ENCODE results near the gene SHC2.

- TF ChIP-seq TAF1 (IDR thresholded peaks at IDR 0.05; ENCODE audit: low read depth, low read length): no peak
- TF ChIP-seq POLR2A (IDR thresholded peaks at IDR 0.05; ENCODE audit: low read depth, low read length): no peak
- no peak for TF ChIP-seq SPI1 (IDR thresholded peaks at IDR 0.05; ENCODE audit: low read depth, low read length)
- TF ChIP-seq POLR2AphosphoS5 (IDR thresholded peaks at IDR 0.05; ENCODE audit: low read depth, low read length): no peak
- no peak for TF ChIP-seq PAX5 (IDR thresholded peaks at IDR 0.05; ENCODE audit: insufficient read depth, low read length, severe bottlenecking)
- TF ChIP-seq POU2F2 (IDR thresholded peaks at IDR 0.05; ENCODE audit: low read depth, low read length): no peak
Observed at GRCh38 chr19:440391-441212, 20.2 kb downstream of the SHC2 start.

Data from GM12891 (cell line).